Astrocyte of the cerebellum (primary cell): ENCODE data around the gene OTUD1.

Experiments used
- DNase-seq: peaks from one replicate; pipeline ENCODE4 v3.0.0-alpha.2; 2011; ENCODE audit warnings: low read depth
- H3K4me3 ChIP-seq: 2 replicates; pipeline ENCODE4 v1.5.1; 2011; ENCODE audit warnings: mild to moderate bottlenecking, low read depth, low read length, moderate library complexity
- CTCF ChIP-seq: IDR thresholded peaks from 2 replicates; pipeline ENCODE4 v1.5.1; 2012; ENCODE audit warnings: low read length, low read depth, moderate library complexity, mild to moderate bottlenecking; ENCODE audit errors: missing control alignments
- in situ Hi-C: cut with HindIII; loops from 2 replicates; pipeline ENCODE4 v1.10.0; 2017; ENCODE audit warnings: low sequenced_read_pairs

OTUD1 gene

DNA sequence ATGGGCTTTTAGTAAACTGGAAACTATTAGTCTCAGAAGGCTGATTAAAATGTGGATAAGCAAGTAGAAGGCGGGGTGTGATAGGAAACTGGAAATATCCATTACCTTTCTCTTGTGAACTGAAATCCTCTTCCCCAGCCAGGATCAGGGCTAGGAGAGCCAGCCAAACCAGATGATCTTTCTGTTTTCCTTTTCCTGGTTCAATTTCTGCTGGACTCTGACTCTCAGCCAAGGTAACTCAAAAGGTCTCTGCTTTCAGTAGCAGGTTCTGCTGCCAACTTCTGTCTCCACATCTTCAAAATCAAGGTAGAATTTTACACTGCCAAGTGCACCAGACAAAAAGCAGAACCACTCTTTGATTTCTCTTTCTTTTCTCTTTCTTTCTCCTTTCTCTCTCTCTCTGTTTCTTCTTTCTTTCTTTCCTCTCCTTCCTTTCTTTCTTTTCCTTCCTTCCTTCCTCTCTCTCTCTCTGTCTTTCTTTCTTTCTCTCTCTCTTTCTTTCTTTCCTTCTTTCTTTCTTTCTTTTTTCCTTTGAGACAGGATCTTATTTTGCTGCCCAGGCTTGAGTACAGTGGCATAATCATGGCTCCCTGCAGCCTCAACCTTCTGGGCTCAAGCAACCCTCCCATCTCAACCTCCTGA is 30.8 kb downstream of the OTUD1 start:
- no peak for DNase-seq
- in situ Hi-C loops: no loop called here
- no peak for TF ChIP-seq CTCF
- no peak overlapping the region for H3K4me3 ChIP-seq

GRCh38 chr10:23472181-23472580 is 33.3 kb downstream of the OTUD1 start:
- no peak for DNase-seq
- H3K4me3 ChIP-seq: no peak overlapping the region
- in situ Hi-C loops: no loop called here
- TF ChIP-seq CTCF: no peak

DNA sequence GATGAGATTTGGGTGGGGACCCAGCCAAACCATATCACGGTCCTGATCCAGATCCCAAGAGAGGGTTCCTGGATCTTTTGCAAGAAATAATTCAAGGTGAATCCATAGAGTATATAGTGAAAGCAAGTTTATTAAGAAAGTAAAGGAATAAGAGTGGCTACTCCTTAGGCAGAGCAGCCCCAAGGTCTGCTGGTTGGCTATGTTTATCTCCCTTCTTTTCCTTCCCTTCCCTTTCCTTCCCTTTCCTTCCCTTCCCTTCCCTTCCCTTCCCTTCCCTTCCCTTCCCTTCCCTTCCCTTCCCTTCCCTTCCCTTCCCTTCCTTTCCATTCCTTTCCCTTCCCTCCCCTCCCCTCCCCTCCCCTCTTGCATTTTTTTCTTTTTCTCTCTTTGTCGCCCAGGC is 35.2 kb downstream of the OTUD1 start:
- no peak for TF ChIP-seq CTCF

DNA sequence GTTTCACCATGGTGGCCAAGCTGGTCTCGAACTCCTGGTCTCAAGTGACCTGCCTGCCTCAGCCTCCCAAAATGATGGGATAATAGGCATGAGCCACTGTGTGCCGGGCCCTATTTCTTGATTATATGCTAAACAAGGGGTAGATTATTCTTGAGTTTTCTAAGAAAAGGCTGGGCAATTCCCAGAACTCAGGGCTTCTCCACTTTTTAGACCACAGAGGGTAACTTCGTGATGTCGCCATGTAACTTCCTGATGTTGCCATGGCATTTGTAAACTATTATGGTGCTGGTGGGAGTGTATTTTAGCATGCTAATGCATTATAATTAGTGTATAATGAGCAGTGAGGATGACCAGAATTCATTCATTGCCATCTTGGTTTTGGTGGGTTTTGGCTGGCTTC is 35.8 kb downstream of the OTUD1 start:
- DNase-seq: no peak
- no peak for TF ChIP-seq CTCF
- in situ Hi-C loops: no loop called here
- H3K4me3 ChIP-seq: no peak overlapping the region

More for the DNA sequence above, 35.2 kb downstream of the OTUD1 start:
- DNase-seq: no peak
- no peak overlapping the region for H3K4me3 ChIP-seq
- in situ Hi-C loops: no loop called here

DNA sequence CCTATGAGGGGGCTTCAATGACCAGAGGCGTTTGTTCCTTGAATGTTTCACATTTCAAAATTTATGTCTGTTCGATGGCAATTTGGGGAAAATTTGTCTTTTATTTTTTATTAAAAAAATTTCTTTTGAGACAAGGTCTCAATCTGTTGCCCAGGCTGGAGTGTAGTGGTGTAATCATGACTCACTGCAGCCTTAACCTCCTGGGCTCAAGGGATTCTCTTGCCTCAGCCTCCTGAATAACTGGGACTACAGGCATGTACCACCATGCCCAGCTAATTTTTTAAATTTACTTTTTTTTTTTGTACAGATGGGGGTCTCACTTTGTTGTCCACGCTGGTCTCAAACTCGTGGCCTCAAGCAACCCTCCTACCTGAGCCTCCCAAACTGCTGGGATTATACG is 39.7 kb downstream of the OTUD1 start:
- H3K4me3 ChIP-seq: no peak overlapping the region
- TF ChIP-seq CTCF: no peak
- no peak for DNase-seq
- in situ Hi-C loops: no loop called here

- H3K4me3 ChIP-seq: no peak overlapping the region
- in situ Hi-C loops: no loop called here
- DNase-seq: no peak
- no peak for TF ChIP-seq CTCF
Observed at GRCh38 chr10:23479798-23480473, 41.1 kb downstream of the OTUD1 start.
